ENCODE results near the gene RUNX3.

Gene RUNX3

DNA sequence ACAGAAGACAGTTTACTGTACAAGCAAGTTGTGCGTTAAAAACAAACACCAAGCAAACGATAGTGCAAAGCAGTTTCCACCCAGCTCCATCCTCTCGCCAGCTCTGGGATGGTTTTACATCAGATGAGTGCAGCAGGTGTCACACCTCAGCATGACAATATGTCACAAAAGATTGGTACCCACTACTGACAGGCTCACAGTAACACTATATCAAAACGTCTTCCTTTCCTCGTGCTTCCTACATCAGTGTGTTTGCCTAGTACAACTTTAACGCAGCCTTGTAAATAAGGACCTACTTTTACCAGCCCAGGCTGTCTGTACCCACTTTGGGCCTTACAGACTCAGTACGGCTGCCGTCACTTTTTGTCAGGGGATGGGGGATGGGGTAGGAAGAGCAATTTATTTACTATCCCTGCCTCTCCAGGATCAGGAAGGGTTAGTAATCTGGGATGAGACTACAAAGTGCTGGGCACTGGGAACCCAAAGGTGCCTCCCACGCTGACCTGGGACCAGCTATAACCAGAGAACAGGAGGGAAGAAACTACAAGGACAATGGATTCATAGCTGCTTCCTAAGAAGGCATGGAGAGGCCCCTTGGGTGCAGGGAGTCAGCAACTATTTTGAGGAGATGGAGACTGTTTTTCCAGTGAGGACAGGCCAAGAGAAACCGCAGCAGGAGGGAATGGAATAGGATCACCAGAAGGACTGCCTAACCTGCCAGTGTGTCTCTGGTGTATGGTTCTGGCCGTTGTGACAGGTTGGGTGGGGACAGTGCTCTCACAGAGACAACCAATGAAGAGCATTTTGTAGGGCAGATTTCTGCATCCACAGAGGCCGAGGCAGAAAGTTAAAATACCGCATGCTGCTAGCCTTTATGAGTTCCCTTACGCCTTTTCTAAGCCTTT, 30.2 kb downstream of the RUNX3 start:
- TF ChIP-seq, protein P1, sequence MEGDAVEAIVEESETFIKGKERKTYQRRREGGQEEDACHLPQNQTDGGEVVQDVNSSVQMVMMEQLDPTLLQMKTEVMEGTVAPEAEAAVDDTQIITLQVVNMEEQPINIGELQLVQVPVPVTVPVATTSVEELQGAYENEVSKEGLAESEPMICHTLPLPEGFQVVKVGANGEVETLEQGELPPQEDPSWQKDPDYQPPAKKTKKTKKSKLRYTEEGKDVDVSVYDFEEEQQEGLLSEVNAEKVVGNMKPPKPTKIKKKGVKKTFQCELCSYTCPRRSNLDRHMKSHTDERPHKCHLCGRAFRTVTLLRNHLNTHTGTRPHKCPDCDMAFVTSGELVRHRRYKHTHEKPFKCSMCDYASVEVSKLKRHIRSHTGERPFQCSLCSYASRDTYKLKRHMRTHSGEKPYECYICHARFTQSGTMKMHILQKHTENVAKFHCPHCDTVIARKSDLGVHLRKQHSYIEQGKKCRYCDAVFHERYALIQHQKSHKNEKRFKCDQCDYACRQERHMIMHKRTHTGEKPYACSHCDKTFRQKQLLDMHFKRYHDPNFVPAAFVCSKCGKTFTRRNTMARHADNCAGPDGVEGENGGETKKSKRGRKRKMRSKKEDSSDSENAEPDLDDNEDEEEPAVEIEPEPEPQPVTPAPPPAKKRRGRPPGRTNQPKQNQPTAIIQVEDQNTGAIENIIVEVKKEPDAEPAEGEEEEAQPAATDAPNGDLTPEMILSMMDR (IDR thresholded peaks at IDR 0.05; ENCODE audit: insufficient read depth, low read length, missing control alignments), result no peak
- POLR2A ChIA-PET, result no interaction called here
- no peak for DNase-seq (ENCODE audit: low read depth, low spot score)
- CTCF ChIA-PET, result interaction anchor here (0.9 to 3.5 kb wide), 10 partner anchors 9 to 305 kb away, joined by 3 to 34 read pairs (median 17); no protein-coding TSS in a partner anchor
- H3K4me3 ChIP-seq (ENCODE audit: low read depth, low read length), result no peak overlapping the region

DNA sequence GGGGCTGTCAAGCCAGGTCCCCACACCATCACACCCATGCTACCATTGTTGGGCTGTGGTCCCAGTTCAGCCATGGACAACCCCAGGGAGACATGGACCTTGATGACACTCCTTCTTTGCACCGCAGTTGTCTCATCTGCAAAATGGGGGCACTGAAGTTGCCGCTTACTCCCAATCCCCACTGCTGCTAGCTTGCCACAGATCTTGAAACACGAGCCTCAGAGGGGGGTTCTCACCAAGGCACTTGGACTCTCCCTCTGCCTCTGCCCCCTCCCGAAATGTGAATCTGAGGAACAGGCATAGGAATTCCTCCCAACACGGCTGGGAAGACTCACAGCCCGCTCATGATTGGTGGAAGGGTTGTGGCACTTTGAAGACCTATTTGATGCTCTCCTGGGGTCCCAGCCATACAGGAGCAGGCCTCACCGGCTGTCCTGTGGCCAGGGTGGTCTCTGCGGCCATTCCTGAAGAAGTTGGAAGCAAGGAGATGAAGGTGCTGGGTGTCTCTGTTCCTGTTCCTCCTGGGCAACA, 31.1 kb downstream of the RUNX3 start:
- CTCF ChIA-PET, result interaction anchor here (0.6 to 3.5 kb wide), 21 partner anchors 8 to 332 kb away, joined by 3 to 34 read pairs (median 8); no protein-coding TSS in a partner anchor
- H3K4me3 ChIP-seq (ENCODE audit: low read depth, low read length), result no peak overlapping the region
- POLR2A ChIA-PET, result no interaction called here
- no peak for DNase-seq (ENCODE audit: low read depth, low spot score)
- TF ChIP-seq, protein P1 (IDR thresholded peaks at IDR 0.05; ENCODE audit: insufficient read depth, low read length, missing control alignments), result no peak

DNA sequence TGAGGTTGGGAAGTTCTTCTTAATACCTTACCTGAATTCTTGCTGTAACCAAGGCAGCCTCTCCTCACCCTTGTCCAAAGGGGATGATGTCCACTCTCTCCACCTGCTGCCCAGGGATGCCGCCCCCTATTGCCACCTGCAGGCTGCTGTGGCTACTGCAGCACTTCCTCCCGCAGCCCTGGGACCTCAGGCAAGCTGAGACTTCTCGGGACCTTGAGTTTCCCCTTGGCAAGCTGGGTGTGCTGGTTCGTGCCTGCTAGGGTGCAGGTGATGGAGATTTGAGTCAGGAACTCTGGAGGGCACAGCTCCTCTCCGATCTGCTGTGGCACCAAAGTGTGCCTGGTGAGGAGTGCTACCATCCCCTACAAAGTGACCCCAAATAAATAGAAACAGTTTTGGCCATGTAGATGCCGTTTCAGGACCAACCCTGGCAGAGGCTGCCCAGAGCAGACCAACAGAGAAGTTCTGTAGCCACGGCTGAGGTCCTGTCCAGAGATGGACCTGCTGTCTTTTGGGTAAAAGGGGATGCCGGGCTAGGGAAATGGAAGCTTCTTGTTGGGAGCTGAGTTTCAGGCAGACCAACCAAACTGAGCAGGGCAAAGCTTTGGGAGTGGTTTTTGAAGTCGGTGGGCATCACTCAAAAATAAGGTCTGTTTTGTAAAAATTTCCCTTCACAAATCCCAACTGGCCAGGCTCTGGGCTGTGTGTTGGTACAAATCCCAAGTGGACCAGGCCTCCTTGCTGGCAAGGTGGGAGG, 31.7 kb downstream of the RUNX3 start:
- POLR2A ChIA-PET, result no interaction called here
- no peak for DNase-seq (ENCODE audit: low read depth, low spot score)
- TF ChIP-seq, protein P1 (IDR thresholded peaks at IDR 0.05; ENCODE audit: insufficient read depth, low read length, missing control alignments), result peak; percentile 95
- H3K4me3 ChIP-seq (ENCODE audit: low read depth, low read length), result no peak overlapping the region
- CTCF ChIA-PET, result interaction anchor here (0.6 to 3.5 kb wide), 32 partner anchors 8 to 333 kb away, joined by 3 to 34 read pairs (median 5); no protein-coding TSS in a partner anchor

DNA sequence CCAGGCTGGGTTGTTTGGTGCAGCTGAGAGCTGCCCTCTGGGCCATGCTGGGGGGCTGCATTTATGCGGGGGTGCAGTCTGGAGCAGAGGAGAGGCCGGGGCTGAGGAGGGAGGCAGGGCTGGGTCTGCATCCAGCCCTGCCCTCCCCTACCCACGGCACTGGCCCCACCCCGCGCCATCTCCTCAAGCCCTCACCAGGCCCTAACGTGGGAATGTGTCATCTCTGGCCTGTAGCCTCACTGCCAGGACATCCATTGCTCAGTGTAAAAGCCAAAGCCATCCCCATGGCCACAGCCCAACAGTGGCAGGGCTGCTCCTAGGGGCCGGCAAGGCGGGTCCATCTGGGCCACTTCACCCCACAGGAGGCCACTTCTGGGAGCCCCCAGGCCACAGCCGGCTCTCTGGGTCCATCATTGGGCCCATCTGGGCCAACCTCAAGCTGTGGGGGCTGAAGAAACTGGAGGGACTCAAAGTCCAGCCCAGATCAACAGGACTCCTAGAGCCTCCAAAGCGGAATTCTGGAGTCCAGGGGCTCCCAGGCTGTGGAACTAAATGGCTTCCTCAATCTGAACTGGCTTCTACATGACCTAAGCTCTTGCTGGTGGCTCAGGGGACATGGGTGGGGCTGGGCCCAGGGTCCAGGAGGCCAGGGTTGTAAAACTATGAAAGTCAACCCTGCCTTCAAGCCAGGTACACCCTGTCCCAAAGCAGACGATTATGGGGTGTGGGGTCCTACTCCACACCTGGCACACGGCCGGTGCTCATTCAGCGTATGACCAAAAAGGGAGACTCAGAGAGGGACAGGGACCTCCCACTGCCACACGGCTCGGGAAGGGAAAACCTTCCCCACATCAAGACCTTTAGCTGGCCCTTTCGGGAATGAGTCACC, 32.6 kb downstream of the RUNX3 start:
- DNase-seq (ENCODE audit: low read depth, low spot score), result no peak
- H3K4me3 ChIP-seq (ENCODE audit: low read depth, low read length), result no peak overlapping the region
- TF ChIP-seq, protein P1 (IDR thresholded peaks at IDR 0.05; ENCODE audit: insufficient read depth, low read length, missing control alignments), result no peak
- ChIA-PET CTCF (interaction anchor here (0.6 to 3.5 kb wide), 28 partner anchors 9 to 310 kb away, joined by 3 to 34 read pairs (median 6); no protein-coding TSS in a partner anchor), POLR2A (no interaction called here)

DNA sequence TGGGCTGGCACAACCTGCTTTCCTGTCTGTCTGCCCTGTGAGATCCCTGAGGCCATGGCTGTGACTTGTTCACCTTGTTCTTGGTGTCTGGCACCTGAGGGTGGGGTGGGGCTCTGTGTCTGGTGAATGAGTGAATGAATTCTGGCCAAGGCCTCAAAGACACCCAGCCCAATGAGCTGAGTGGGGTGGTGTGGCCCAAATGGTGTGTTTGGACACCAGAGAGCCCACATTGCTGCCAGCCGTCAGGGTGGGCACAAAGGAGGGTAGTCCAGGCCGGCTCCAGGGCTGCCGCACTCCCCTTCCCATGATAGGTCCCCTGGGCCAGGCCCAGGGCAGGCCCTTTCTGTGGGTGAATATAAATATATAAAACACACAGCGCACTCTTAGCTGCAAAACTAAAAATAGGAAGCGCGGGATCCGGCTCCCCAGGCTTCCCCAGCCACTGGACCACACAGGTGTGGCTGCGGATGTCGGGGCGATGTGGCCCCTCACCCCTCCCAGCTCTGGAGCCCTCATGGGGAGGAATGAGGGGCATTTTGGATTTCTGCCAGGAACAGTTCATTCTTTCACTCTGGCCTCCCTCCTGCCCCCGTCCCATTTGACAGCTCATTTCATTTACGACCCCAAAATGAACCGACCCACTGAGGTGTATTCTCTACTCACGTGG, 33.3 kb downstream of the RUNX3 start:
- H3K4me3 ChIP-seq (ENCODE audit: low read depth, low read length), result no peak overlapping the region
- POLR2A ChIA-PET, result no interaction called here
- TF ChIP-seq, protein P1 (IDR thresholded peaks at IDR 0.05; ENCODE audit: insufficient read depth, low read length, missing control alignments), result no peak
- no peak for DNase-seq (ENCODE audit: low read depth, low spot score)
- CTCF ChIA-PET, result interaction anchor here (1.1 to 3.5 kb wide), 14 partner anchors 9 to 208 kb away, joined by 3 to 34 read pairs (median 13); no protein-coding TSS in a partner anchor
